GM21526 (cell line): Measurements from ENCODE around the gene KRTAP5-3.
"Not testable (repeated sequence)": the region's sequence is repeated elsewhere in the genome, so short reads cannot be mapped to it uniquely, and the experiment has no call there.

ENCODE experiments used
- ATAC-seq: cut with Tn5 transposase; IDR thresholded peaks from one replicate; pipeline ENCODE4 v1.9.1; 2021; ENCODE audit warnings: moderate library complexity; ENCODE audit not compliant: unreplicated experiment, low FRiP score

KRTAP5-3 gene

GRCh38 chr11:1624621-1625020, 16.4 kb upstream of the KRTAP5-3 start:
- ATAC-seq = no peak

- ATAC-seq = no peak
Observed at GRCh38 chr11:1623716-1624115, 15.5 kb upstream of the KRTAP5-3 start.

- no peak for ATAC-seq
Observed at GRCh38 chr11:1622086-1622485, 13.8 kb upstream of the KRTAP5-3 start, which contains the start of gene KRTAP5-4. TSS of gene KRTAP5-4 (minus strand) at chr11:1622138. CDS start at chr11:1622093, 45 bp downstream.

GRCh38 chr11:1619449-1619848, 11.2 kb upstream of the KRTAP5-3 start:
- ATAC-seq = no peak

- no peak for ATAC-seq
Observed at GRCh38 chr11:1618231-1618630, 10.0 kb upstream of the KRTAP5-3 start.

GRCh38 chr11:1607901-1608300, 362 bp downstream of the KRTAP5-3 start:
- not testable (repeated sequence) for ATAC-seq

GRCh38 chr11:1607156-1607845, 962 bp downstream of the KRTAP5-3 start:
- ATAC-seq = not testable (repeated sequence)

- ATAC-seq = peak; percentile 92
Observed at GRCh38 chr11:1605923-1606322, 2.3 kb downstream of the KRTAP5-3 start.

GRCh38 chr11:1604711-1605110, 3.6 kb downstream of the KRTAP5-3 start:
- ATAC-seq = no peak

GRCh38 chr11:1604181-1604580, 4.1 kb downstream of the KRTAP5-3 start:
- ATAC-seq = no peak

- ATAC-seq = no peak
Observed at GRCh38 chr11:1603629-1604028, 4.6 kb downstream of the KRTAP5-3 start.

GRCh38 chr11:1601663-1602062, 6.6 kb downstream of the KRTAP5-3 start:
- ATAC-seq = not testable (repeated sequence)

- ATAC-seq = no peak
Observed at GRCh38 chr11:1600626-1601025, 7.6 kb downstream of the KRTAP5-3 start.

- ATAC-seq = no peak
Observed at GRCh38 chr11:1598816-1599215, 9.4 kb downstream of the KRTAP5-3 start.

GRCh38 chr11:1598406-1598805, 9.9 kb downstream of the KRTAP5-3 start:
- ATAC-seq = not testable (repeated sequence)

GRCh38 chr11:1597994-1598380, 10.3 kb downstream of the KRTAP5-3 start, which contains the start of gene KRTAP5-2:
TSS of gene KRTAP5-2 (minus strand) at chr11:1598294. CDS start at chr11:1598250, 44 bp downstream.
- ATAC-seq = no peak

GRCh38 chr11:1597331-1597993, 10.8 kb downstream of the KRTAP5-3 start:
- no peak for ATAC-seq

GRCh38 chr11:1596576-1597121, 11.6 kb downstream of the KRTAP5-3 start:
- ATAC-seq = not testable (repeated sequence)

GRCh38 chr11:1595994-1596575, 12.2 kb downstream of the KRTAP5-3 start:
- ATAC-seq = not testable (repeated sequence)

GRCh38 chr11:1592628-1593027, 15.6 kb downstream of the KRTAP5-3 start:
- no peak for ATAC-seq

- ATAC-seq = no peak
Observed at GRCh38 chr11:1589996-1590395, 18.3 kb downstream of the KRTAP5-3 start.
